H1 (cell line): ENCODE data around the gene PPP1R1C. TPM values are rescaled to one million over a fixed set of nuclear protein-coding genes. Genes with fewer than 3 reads are reported as not detected.

Source experiments
- CTCF ChIA-PET: fragments of 300-600 bp; sonication (Branson Sonifier 250); formaldehyde crosslinking; loops from one replicate; lab custom pipeline; 2021; ENCODE audit not compliant: partially characterized antibody; lab: Charles Lee
- POLR2A ChIA-PET: fragments of 300-600 bp; sonication (Branson Sonifier 250); formaldehyde crosslinking; loops from one replicate; lab custom pipeline; 2021; ENCODE audit warnings: inconsistent platforms; ENCODE audit not compliant: partially characterized antibody; lab: Charles Lee
- DNase-seq, 2 experiments: peaks; one replicate each; pipeline versions ENCODE4 v3.0.0 to v3.0.0-alpha.2; 2010 to 2022; ENCODE audit warnings: low spot score in 2 of 2, low read depth in 1 of 2, mixed read lengths in 1 of 2
- FAIRE-seq: peaks from 2 replicates; lab custom pipeline; 2011; peaks lifted over from hg19 to GRCh38; lab: Jason Lieb, UNC
- H2AFZ ChIP-seq: 2 replicates; pipeline ENCODE4 v1.8.1; 2012; ENCODE audit warnings: low read length, inconsistent platforms
- H2AK5ac ChIP-seq: 2 replicates; pipeline ENCODE4 v1.6.1; 2013; ENCODE audit warnings: low read depth, low read length
- H2BK120ac ChIP-seq: replicated peaks from 2 replicates; pipeline ENCODE3; 2013; ENCODE audit warnings: low read depth, low read length, inconsistent platforms
- H2BK12ac ChIP-seq: 2 replicates; pipeline ENCODE4 v1.6.1; 2013; ENCODE audit warnings: low read depth, low read length
- H2BK15ac ChIP-seq: 2 replicates; pipeline ENCODE4 v1.6.1; 2013; ENCODE audit warnings: low read length
- H2BK20ac ChIP-seq: 2 replicates; pipeline ENCODE4 v1.6.1; 2013; ENCODE audit warnings: low read length
- H2BK5ac ChIP-seq: 2 replicates; pipeline ENCODE4 v1.6.1; 2013; ENCODE audit warnings: low read depth, low read length
- H3K14ac ChIP-seq: 2 replicates; pipeline ENCODE4 v1.6.1; 2013; ENCODE audit warnings: inconsistent platforms; ENCODE audit not compliant: insufficient read length
- H3K18ac ChIP-seq: 2 replicates; pipeline ENCODE4 v1.6.1; 2013; ENCODE audit warnings: low read length; ENCODE audit errors: extremely low read depth
- H3K23ac ChIP-seq: 2 replicates; pipeline ENCODE4 v1.6.1; 2013; ENCODE audit warnings: inconsistent platforms; ENCODE audit not compliant: insufficient read length
- H3K23me2 ChIP-seq: 2 replicates; pipeline ENCODE4 v1.6.1; 2013; ENCODE audit warnings: low read depth, low read length
- H3K27ac ChIP-seq: 2 replicates; pipeline ENCODE4 v1.6.1; 2011; ENCODE audit warnings: low read depth, low read length, inconsistent platforms
- H3K27me3 ChIP-seq, 4 experiments: replicated peaks in 1 of 4; 1 replicate in 1 of 4; 2 replicates in 3 of 4; pipeline versions ENCODE4 v1.6.1 to v1.8.1; 2011 to 2013; ENCODE audit warnings: low read length in 3 of 4, mild to moderate bottlenecking in 3 of 4, inconsistent platforms in 2 of 4, mixed read lengths in 2 of 4, moderate library complexity in 1 of 4; ENCODE audit not compliant: control insufficient read depth in 3 of 4, insufficient read depth in 3 of 4; ENCODE audit errors: extremely low read depth in 1 of 4
- H3K36me3 ChIP-seq, 4 experiments: 2 replicates each; pipeline versions ENCODE4 v1.6.1 to v1.8.1; 2011 to 2013; ENCODE audit warnings: mild to moderate bottlenecking in 4 of 4, low read length in 3 of 4, moderate library complexity in 2 of 4, control low read depth in 1 of 4, inconsistent platforms in 1 of 4; ENCODE audit not compliant: insufficient read depth in 4 of 4, control insufficient read depth in 2 of 4
- H3K4ac ChIP-seq: replicated peaks from 2 replicates; pipeline ENCODE3; 2013; ENCODE audit warnings: low read length, low read depth, mixed read lengths, inconsistent platforms; ENCODE audit not compliant: insufficient read length
- H3K4me1 ChIP-seq, 4 experiments: replicated peaks in 1 of 4; 1 replicate in 1 of 4; 2 replicates in 3 of 4; pipeline versions ENCODE4 v1.6.1 to v1.8.1; 2011 to 2013; ENCODE audit warnings: low read length in 3 of 4, inconsistent platforms in 2 of 4, mixed read lengths in 1 of 4; ENCODE audit not compliant: insufficient read depth in 4 of 4, control insufficient read depth in 3 of 4
- H3K4me2 ChIP-seq, 2 experiments: 2 replicates each; pipeline versions ENCODE4 v1.6.1 to v1.8.1; 2011 to 2013; ENCODE audit warnings: low read depth in 2 of 2, low read length in 2 of 2, control low read depth in 1 of 2, inconsistent platforms in 1 of 2, mild to moderate bottlenecking in 1 of 2; ENCODE audit not compliant: insufficient read depth in 1 of 2
- H3K4me3 ChIP-seq, 4 experiments: fragments of 200-600, 300-600 bp in 1 of 4; sonication (generic), shearing (Covaris generic), sonication (Bioruptor Twin) in 1 of 4; 2 replicates each; pipeline versions ENCODE4 v1.5.1 to v1.8.1; 2011 to 2016; ENCODE audit warnings: low read length in 4 of 4, low read depth in 3 of 4, control low read depth in 2 of 4, inconsistent platforms in 2 of 4, mild to moderate bottlenecking in 2 of 4, mixed read lengths in 1 of 4, moderate library complexity in 1 of 4; ENCODE audit not compliant: insufficient read depth in 2 of 4; ENCODE audit errors: extremely low read depth in 1 of 4
- H3K56ac ChIP-seq: replicated peaks from 2 replicates; pipeline ENCODE3; 2013; ENCODE audit warnings: low read depth, mild to moderate bottlenecking, mixed read lengths, low read length, inconsistent platforms; ENCODE audit not compliant: insufficient read length
- H3K79me1 ChIP-seq: 2 replicates; pipeline ENCODE4 v1.6.1; 2013; ENCODE audit warnings: low read depth, low read length, control low read depth
- H3K79me2 ChIP-seq, 2 experiments: 2 replicates each; pipeline versions ENCODE4 v1.6.1 to v1.8.1; 2012 to 2013; ENCODE audit warnings: low read length in 2 of 2, mild to moderate bottlenecking in 2 of 2, inconsistent platforms in 1 of 2; ENCODE audit not compliant: insufficient read depth in 2 of 2, control insufficient read depth in 1 of 2
- H3K9ac ChIP-seq, 4 experiments: replicated peaks in 1 of 4; 1 replicate in 1 of 4; 2 replicates in 3 of 4; pipeline versions ENCODE4 v1.6.1 to v1.8.1; 2011 to 2013; ENCODE audit warnings: low read depth in 3 of 4, low read length in 3 of 4, control low read depth in 2 of 4, mild to moderate bottlenecking in 2 of 4, moderate library complexity in 2 of 4, inconsistent platforms in 1 of 4; ENCODE audit errors: extremely low read depth in 1 of 4
- H3K9me3 ChIP-seq, 2 experiments: 2 replicates each; pipeline versions ENCODE4 v1.6.1 to v1.8.1; 2012 to 2013; ENCODE audit warnings: mild to moderate bottlenecking in 2 of 2, moderate library complexity in 2 of 2, control low read depth in 1 of 2, inconsistent platforms in 1 of 2, low read depth in 1 of 2, low read length in 1 of 2, mixed read lengths in 1 of 2; ENCODE audit not compliant: insufficient read depth in 2 of 2
- H4K20me1 ChIP-seq, 2 experiments: replicated peaks in 1 of 2; 2 replicates each; pipeline versions ENCODE3 to v1.8.1; 2011 to 2013; ENCODE audit warnings: inconsistent platforms in 2 of 2, low read length in 2 of 2, mild to moderate bottlenecking in 1 of 2; ENCODE audit not compliant: insufficient read depth in 2 of 2, control insufficient read depth in 1 of 2
- H4K5ac ChIP-seq: 2 replicates; pipeline ENCODE4 v1.6.1; 2013; ENCODE audit warnings: low read length, low read depth, mixed read lengths, inconsistent platforms; ENCODE audit not compliant: insufficient read length
- H4K8ac ChIP-seq: 2 replicates; pipeline ENCODE4 v1.8.0; 2013; ENCODE audit warnings: mild to moderate bottlenecking, moderate library complexity, low read length, inconsistent platforms; ENCODE audit not compliant: insufficient read depth; ENCODE audit errors: extremely low read depth
- H4K91ac ChIP-seq: replicated peaks from 2 replicates; pipeline ENCODE3; 2013; ENCODE audit warnings: low read length, mixed read lengths, inconsistent platforms; ENCODE audit not compliant: insufficient read length
- BCL11A ChIP-seq, 2 experiments: IDR thresholded peaks; one replicate each; pipeline ENCODE4 v1.6.1; 2011; ENCODE audit warnings: low read depth in 2 of 2, low read length in 2 of 2, mild to moderate bottlenecking in 2 of 2
- EP300 ChIP-seq, 2 experiments: IDR thresholded peaks; 1 replicate in 1 of 2; 2 replicates in 1 of 2; pipeline ENCODE4 v1.6.1; 2011 to 2012; ENCODE audit warnings: low read depth in 2 of 2, low read length in 2 of 2, mild to moderate bottlenecking in 2 of 2, borderline replicate concordance in 1 of 2, inconsistent platforms in 1 of 2, moderate library complexity in 1 of 2
- HDAC6 ChIP-seq: IDR thresholded peaks from one replicate; pipeline ENCODE4 v1.7.1; 2012; ENCODE audit warnings: low read depth, mild to moderate bottlenecking, inconsistent platforms, low read length, moderate library complexity
- POU5F1 ChIP-seq: IDR thresholded peaks from 2 replicates; pipeline ENCODE4 v1.6.1; 2011; ENCODE audit warnings: low read depth, mild to moderate bottlenecking, low read length, moderate library complexity
- RNF2 ChIP-seq: fragments of 200-900, 300-1000 bp; sonication (generic); IDR thresholded peaks from 2 replicates; pipeline ENCODE4 v1.7.1; 2016; ENCODE audit warnings: borderline replicate concordance, low read depth, mild to moderate bottlenecking, antibody characterized with exemption, low read length; ENCODE audit not compliant: poor library complexity, severe bottlenecking; ENCODE audit errors: missing control alignments
- SIN3A ChIP-seq, 2 experiments: IDR thresholded peaks in 1 of 2; conservative IDR thresholded peaks in 1 of 2; 2 replicates each; pipeline ENCODE4 v1.6.1; 2011 to 2012; ENCODE audit warnings: low read length in 2 of 2, improper control_type of control experiment in 1 of 2, low read depth in 1 of 2, mild to moderate bottlenecking in 1 of 2
- SIRT6 ChIP-seq: IDR thresholded peaks from one replicate; pipeline ENCODE4 v1.7.1; 2012; ENCODE audit warnings: low read length, inconsistent platforms
- SUZ12 ChIP-seq: fragments of 200-600 bp; sonication (generic); IDR thresholded peaks from 2 replicates; pipeline ENCODE4 v1.6.1; 2012; ENCODE audit warnings: mild to moderate bottlenecking, inconsistent platforms, low read length, moderate library complexity, mixed read lengths
- TEAD4 ChIP-seq: IDR thresholded peaks from 2 replicates; pipeline ENCODE4 v1.6.1; 2012; ENCODE audit warnings: low read depth, low read length, inconsistent platforms, mixed read lengths
- WGBS, 2 experiments: shearing (Covaris generic) in 1 of 2; methylation state at CpG; one replicate each; pipeline versions ENCODE4 v1.1.6 to v1.1.7; 2013 to 2015; ENCODE audit warnings: low lambda C conversion rate in 2 of 2, mixed read lengths in 2 of 2, inconsistent platforms in 1 of 2, low coverage in 1 of 2, missing lambda C conversion rate in 1 of 2; ENCODE audit not compliant: insufficient replicate concordance in 2 of 2, insufficient coverage in 1 of 2, insufficient read length in 1 of 2; ENCODE audit errors: extremely low coverage in 1 of 2, missing lambda C conversion rate in 1 of 2; 5-methylcytosine and 5-hydroxymethylcytosine counted together
- polyA plus RNA-seq, 7 experiments: library from polyadenylated mRNA; depleted of rRNA in 3 of 7; stranded (reverse) in 5 of 7; unstranded in 2 of 7; fragments of >200 nt in 5 of 7; fragments of 200-250 nt in 2 of 7; gene quantifications; 1 replicate in 5 of 7; 2 replicates in 1 of 7; 4 replicates in 1 of 7; pipeline versions ENCODE4 v1.2.1 to v1.2.3, GENCODE V29; 2011 to 2013; ENCODE audit warnings: missing spikeins in 2 of 7, mixed read lengths in 2 of 7
- total RNA-seq: library from RNA; stranded (reverse); fragmentation: NEBNext Ultra II Directional; extraction: Animal tissue kit (Norgen Biotek cat#: 25700); gene quantifications from 2 replicates; pipeline ENCODE4 v1.2.1, GENCODE V29; 2021

Gene PPP1R1C
- total and polyA plus RNA-seq, 2 of the 8 experiments (the other 6 are each of a cell fraction or from before 2014, with no cell fraction given) = 1.3 to 5.3 TPM

GRCh38 chr2:182165202-182165601 lies 179.5 kb downstream of the PPP1R1C start:
- Histone ChIP-seq H2BK20ac (no peak overlapping the region), H4K8ac (no peak overlapping the region), H3K79me1 (no peaks in the 10 kb centered on the region), H3K18ac (no peak overlapping the region), H3K79me2 (no peaks in the 10 kb centered on the region), H3K23me2 (no peaks in the 10 kb centered on the region), H3K9me3 (no peaks in the 10 kb centered on the region), H2BK5ac (no peak overlapping the region), H3K4me2 (no peak overlapping the region), H3K4me1 (no peaks in the 10 kb centered on the region), H2BK15ac (no peak overlapping the region), H3K56ac (no peak overlapping the region), H3K27me3 (no peaks in the 10 kb centered on the region), H3K23ac (no peak overlapping the region), H4K20me1 (no peaks in the 10 kb centered on the region), H3K27ac (no peak overlapping the region), H4K91ac (no peak overlapping the region), H3K36me3 (no peaks in the 10 kb centered on the region), H3K9ac (no peak overlapping the region), H3K4ac (no peak overlapping the region), H3K14ac (no peak overlapping the region), H2AK5ac (no peak overlapping the region), H2BK120ac (no peak overlapping the region), H2BK12ac (no peak overlapping the region), H3K4me3 (no peak overlapping the region), H4K5ac (no peak overlapping the region), H2AFZ (no peak overlapping the region)
- TF ChIP-seq SIN3A (conservative IDR thresholded peaks at IDR 0.05 in 1 of 2, IDR thresholded peaks at IDR 0.05 in 1 of 2; ENCODE audit: low read depth in 1 of 2, low read length in 2 of 2) (no peak), TEAD4 (no peak), BCL11A (IDR thresholded peaks at IDR 0.05; ENCODE audit: low read depth in 2 of 2, low read length in 2 of 2) (no peak), HDAC6 (no peak), RNF2 (no peak), EP300 (IDR thresholded peaks at IDR 0.05; ENCODE audit: borderline replicate concordance in 1 of 2, low read depth in 2 of 2, low read length in 2 of 2) (no peak), SUZ12 (no peak), POU5F1 (no peak), SIRT6 (no peak)
- FAIRE-seq = no peak
- POLR2A ChIA-PET = no interaction called here
- no peak for DNase-seq
- 85% methylated on average over 2 of the region's 2 CpGs; no CpG with 5 or more reads in 1 of the 2 experiments for WGBS, 2 experiments
- CTCF ChIA-PET = interaction anchor here (0.6 kb wide), 1 partner anchor 483 kb away, joined by 4 read pairs; no protein-coding TSS in a partner anchor
